T-cell (primary cell): ENCODE results near the gene ACTRT2. TPM values are rescaled to one million over a fixed set of nuclear protein-coding genes. Genes with fewer than 3 reads are reported as not detected.

Experiments used
- ATAC-seq, 4 experiments: fragments of 200-7000 bp in 3 of 4; fragments of 150-1000 bp in 1 of 4; cut with Tn5 transposase; replicated peaks in 1 of 4; 1 replicate in 3 of 4; 2 replicates in 1 of 4; pipeline ENCODE4 v1.10.0; 2021; ENCODE audit warnings: moderate library complexity in 3 of 4, mild to moderate bottlenecking in 2 of 4, moderate number of reproducible peaks in 1 of 4
- CTCF ChIA-PET, 2 donors: fragments of 300-600 bp; sonication (Branson Sonifier 250); formaldehyde crosslinking; loops; one replicate each; lab custom pipeline; 2022; ENCODE audit warnings: antibody characterized with exemption in 2 of 2; lab: Charles Lee
- POLR2A ChIA-PET, 2 donors: fragments of 300-600 bp; sonication (Branson Sonifier 250); formaldehyde crosslinking; loops; one replicate each; lab custom pipeline; 2022; ENCODE audit warnings: antibody characterized with exemption in 2 of 2; lab: Charles Lee
- DNase-seq, 35 experiments: peaks; one replicate each; pipeline versions ENCODE4 v3.0.0 to v3.0.0-alpha.2; 2013 to 2023
- H3K27ac ChIP-seq: one replicate; pipeline ENCODE4 v1.5.1; 2013; ENCODE audit warnings: low read length
- H3K27me3 ChIP-seq, 2 experiments: replicated peaks in 1 of 2; 1 replicate in 1 of 2; 2 replicates in 1 of 2; pipeline versions ENCODE4 v1.6.1 to v1.7.0; 2013; ENCODE audit warnings: low read length in 1 of 2, mixed read lengths in 1 of 2; ENCODE audit not compliant: control insufficient read depth in 2 of 2, insufficient read depth in 2 of 2; ENCODE audit errors: extremely low read depth in 1 of 2
- H3K36me3 ChIP-seq, 2 donors: 1 replicate in 1 of 2; 2 replicates in 1 of 2; pipeline versions ENCODE4 v1.6.1 to v1.7.0; 2013; ENCODE audit warnings: low read length in 1 of 2; ENCODE audit not compliant: control insufficient read depth in 2 of 2, insufficient read depth in 1 of 2; ENCODE audit errors: extremely low read depth in 1 of 2
- H3K4me1 ChIP-seq, 2 experiments: 1 replicate in 1 of 2; 2 replicates in 1 of 2; pipeline versions ENCODE4 v1.6.1 to v1.7.0; 2013; ENCODE audit warnings: low read length in 2 of 2, mixed read lengths in 1 of 2; ENCODE audit not compliant: insufficient read depth in 2 of 2, control insufficient read depth in 1 of 2; ENCODE audit errors: extremely low read depth in 1 of 2
- H3K4me3 ChIP-seq, 2 donors: 1 replicate in 1 of 2; 2 replicates in 1 of 2; pipeline versions ENCODE4 v1.5.1 to v1.7.0; 2013; ENCODE audit warnings: mild to moderate bottlenecking in 2 of 2, low read length in 1 of 2, moderate library complexity in 1 of 2; ENCODE audit not compliant: control insufficient read depth in 1 of 2; ENCODE audit errors: extremely low read depth in 1 of 2
- H3K9me3 ChIP-seq: 2 replicates; pipeline ENCODE4 v1.7.0; 2013
- H3K27ac Mint-ChIP-seq, 2 donors: one replicate each; pipeline ENCODE4 v1.8.0; 2020 to 2021; ENCODE audit warnings: mild to moderate bottlenecking in 2 of 2, mixed read lengths in 2 of 2
- H3K27me3 Mint-ChIP-seq, 2 donors: one replicate each; pipeline ENCODE4 v1.8.0; 2021 to 2022; ENCODE audit warnings: mixed read lengths in 2 of 2
- H3K36me3 Mint-ChIP-seq: one replicate; pipeline ENCODE4 v1.8.0; 2021; ENCODE audit warnings: mixed read lengths
- H3K4me1 Mint-ChIP-seq, 3 donors: one replicate each; pipeline ENCODE4 v1.8.0; 2020 to 2022; ENCODE audit warnings: mixed read lengths in 3 of 3, mild to moderate bottlenecking in 1 of 3
- H3K4me3 Mint-ChIP-seq, 3 donors: one replicate each; pipeline ENCODE4 v1.8.0; 2020 to 2022; ENCODE audit warnings: mild to moderate bottlenecking in 3 of 3, mixed read lengths in 3 of 3, moderate library complexity in 3 of 3
- H3K9me3 Mint-ChIP-seq, 3 donors: one replicate each; pipeline ENCODE4 v1.8.0; 2020 to 2022; ENCODE audit warnings: mixed read lengths in 3 of 3
- WGBS: methylation state at CpG from one replicate; pipeline ENCODE4 v1.1.5; 2013; ENCODE audit warnings: missing lambda C conversion rate; ENCODE audit not compliant: insufficient coverage; 5-methylcytosine and 5-hydroxymethylcytosine counted together
- total RNA-seq, 35 experiments: library from RNA in 6 of 35; stranded (reverse) in 6 of 35; fragments of 120-200 nt in 1 of 35; gene quantifications; one replicate each; pipeline versions ENCODE4 v1.2.1 to v1.2.4 and lab custom pipeline; 2013 to 2026

Gene ACTRT2
- total RNA-seq, 5 donors from 2014 or later (not counting 1 experiment from before 2014, with no cell fraction given) = not detected

DNA sequence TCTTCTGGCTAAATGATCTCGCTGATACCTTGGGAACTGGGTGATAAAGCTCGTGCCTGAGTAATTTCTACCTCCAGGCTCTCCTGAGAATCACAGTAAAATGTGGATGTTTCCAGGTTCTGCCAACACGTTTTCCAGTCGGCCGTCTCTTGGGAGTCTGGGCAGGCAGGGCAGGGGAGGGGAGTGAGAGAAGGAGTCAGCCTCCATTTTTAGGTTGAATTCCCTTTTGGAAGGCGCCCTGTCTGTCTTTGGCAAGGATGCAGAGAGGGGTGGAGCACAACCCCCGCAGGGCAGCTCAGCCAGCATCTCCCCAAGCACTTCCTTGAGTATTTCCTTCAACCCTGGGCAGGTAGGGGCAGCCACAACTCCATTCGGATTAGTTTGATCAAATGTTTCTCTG lies 15.5 kb upstream of the ACTRT2 start:
- 79% methylated on average over 5 of the region's 8 CpGs for WGBS

DNA sequence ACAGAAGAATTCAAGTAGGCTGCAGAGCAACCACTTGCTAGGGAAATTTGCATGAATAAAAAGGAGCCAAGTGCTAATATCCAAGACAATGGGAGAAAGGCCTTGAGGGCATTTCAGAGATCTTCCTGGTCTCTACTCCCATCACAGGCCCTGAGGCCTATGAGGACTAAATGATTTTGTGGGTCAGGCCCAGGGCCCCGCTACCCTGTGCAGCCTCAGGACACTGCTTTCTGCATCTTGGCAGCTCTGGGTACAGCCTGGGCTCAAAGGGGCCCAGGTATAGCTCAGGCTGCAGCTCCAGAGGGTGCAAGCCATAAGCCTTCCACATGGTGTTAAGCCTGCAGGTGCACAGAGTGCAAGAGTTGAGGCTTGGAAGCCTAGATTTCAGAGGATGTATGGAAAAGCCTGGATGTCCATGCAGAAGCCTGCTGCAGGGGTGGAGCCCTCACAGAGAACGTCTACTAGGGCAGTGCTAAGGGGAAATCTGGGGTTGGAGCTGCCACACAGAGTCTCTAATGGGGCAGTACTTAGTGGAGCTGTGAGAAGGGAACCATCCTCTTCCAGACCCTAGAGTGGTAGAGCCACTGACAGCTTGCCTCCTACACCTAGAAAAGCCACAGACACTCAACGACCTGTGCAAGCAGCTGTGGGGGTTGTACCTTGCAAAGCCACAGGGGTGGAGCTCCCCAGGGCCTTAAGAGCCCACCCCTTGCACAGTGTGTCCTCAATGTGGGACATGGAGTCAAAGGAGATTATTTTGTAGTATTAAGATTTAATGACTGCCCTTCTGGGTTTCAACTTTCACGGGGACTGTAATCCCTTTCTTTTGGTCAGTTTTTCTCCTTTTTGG lies 13.7 kb upstream of the ACTRT2 start:
- no peak overlapping the region for H3K27ac ChIP-seq
- Mint-ChIP-seq H3K4me1 (peaks cover 0 to 3% (median 2%) of the 10 kb centered on the region in 3 donors), H3K4me3 (no peak overlapping the region), H3K36me3 (no peaks in the 10 kb centered on the region), H3K9me3 (peaks cover 4 to 21% (median 17%) of the 10 kb centered on the region in 3 donors), H3K27me3 (peaks cover 8 to 21% of the 10 kb centered on the region in 2 donors), H3K27ac (no peak overlapping the region)
- POLR2A ChIA-PET = no interaction called here
- DNase-seq = no peak
- 80% methylated on average over 1 of the region's 4 CpGs for WGBS
- H3K9me3 ChIP-seq = no peaks in the 10 kb centered on the region
- no peaks in the 10 kb centered on the region for H3K36me3 ChIP-seq
- H3K4me1 ChIP-seq = peaks cover 0 to 3% of the 10 kb centered on the region in 2 experiments
- CTCF ChIA-PET = no interaction called here
- peak overlapping the region in 1 of 2 donors; percentile 6 for H3K4me3 ChIP-seq
- peaks cover 0 to 71% of the 10 kb centered on the region in 2 experiments for H3K27me3 ChIP-seq
- ATAC-seq = no peak

More for the DNA sequence above, 15.5 kb upstream of the ACTRT2 start:
- Histone ChIP-seq H3K4me3 (no peak overlapping the region), H3K36me3 (no peaks in the 10 kb centered on the region), H3K27ac (no peak overlapping the region), H3K9me3 (no peaks in the 10 kb centered on the region), H3K27me3 (peaks cover 0 to 68% of the 10 kb centered on the region in 2 experiments), H3K4me1 (no peaks in the 10 kb centered on the region)
- Mint-ChIP-seq H3K27ac (no peak overlapping the region), H3K27me3 (peaks cover 5 to 27% of the 10 kb centered on the region in 2 donors), H3K36me3 (no peaks in the 10 kb centered on the region), H3K4me1 (no peaks in the 10 kb centered on the region), H3K4me3 (no peak overlapping the region), H3K9me3 (peaks cover 4 to 21% (median 17%) of the 10 kb centered on the region in 3 donors)
- ATAC-seq (no peak), DNase-seq (no peak)
- ChIA-PET POLR2A (no interaction called here), CTCF (no interaction called here)

DNA sequence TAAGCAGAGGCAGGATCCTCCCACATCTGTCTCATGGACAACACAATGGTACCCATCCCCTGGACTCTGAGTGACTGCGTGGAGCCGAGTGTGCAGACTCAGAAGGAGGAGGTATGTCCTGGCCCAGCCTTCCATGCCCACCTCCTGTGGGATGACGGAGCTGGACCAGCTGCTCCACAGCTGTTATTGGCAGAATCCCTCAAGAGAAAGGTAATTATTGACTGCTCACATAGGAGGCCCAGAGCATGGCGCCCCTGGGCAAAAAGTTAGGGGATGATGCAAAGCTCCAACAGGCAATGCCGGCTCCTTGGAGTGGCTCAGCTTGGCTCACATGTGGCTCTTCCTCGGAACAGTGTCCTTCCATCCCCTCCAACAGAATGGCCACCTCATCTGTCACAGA lies 12.2 kb upstream of the ACTRT2 start:
- no peaks in the 10 kb centered on the region for H3K36me3 ChIP-seq
- Mint-ChIP-seq H3K27me3 (peaks cover 16 to 28% of the 10 kb centered on the region in 2 donors), H3K27ac (no peak overlapping the region), H3K4me1 (peaks cover 2 to 6% (median 6%) of the 10 kb centered on the region in 3 donors), H3K4me3 (no peak overlapping the region), H3K9me3 (peaks cover 4 to 21% (median 17%) of the 10 kb centered on the region in 3 donors), H3K36me3 (no peaks in the 10 kb centered on the region)
- peak in 1 of 35 experiments; percentile 1 for DNase-seq
- no peaks in the 10 kb centered on the region for H3K9me3 ChIP-seq
- 76% methylated on average over 2 of the region's 6 CpGs for WGBS
- no peak for ATAC-seq
- CTCF ChIA-PET = no interaction called here
- H3K27ac ChIP-seq = no peak overlapping the region
- H3K4me1 ChIP-seq = peaks cover 0 to 7% of the 10 kb centered on the region in 2 experiments
- POLR2A ChIA-PET = no interaction called here
- peaks cover 0 to 68% of the 10 kb centered on the region in 2 experiments for H3K27me3 ChIP-seq
- no peak overlapping the region for H3K4me3 ChIP-seq

DNA sequence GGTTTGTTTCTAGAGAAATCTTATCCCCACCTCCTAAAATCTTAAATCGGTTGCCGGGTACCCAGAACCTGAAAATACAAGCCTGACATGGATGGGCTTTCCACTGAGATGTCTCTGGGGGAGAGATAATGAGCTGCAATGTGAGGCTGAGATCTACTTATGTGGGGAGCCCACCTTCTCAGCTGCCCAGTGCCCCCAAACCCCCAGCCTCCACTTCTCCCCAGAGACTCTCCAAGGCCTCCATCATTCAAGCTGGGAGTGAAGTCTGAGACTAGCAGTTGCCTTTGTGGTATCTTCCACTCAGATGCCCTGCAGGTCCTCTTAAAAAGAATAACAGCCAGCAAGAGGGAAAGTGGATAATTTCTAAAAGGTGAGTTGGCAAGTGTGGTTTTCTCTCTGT lies 11.7 kb upstream of the ACTRT2 start:
- CTCF ChIA-PET = no interaction called here
- POLR2A ChIA-PET = no interaction called here
- Mint-ChIP-seq H3K27ac (no peak overlapping the region), H3K9me3 (peaks cover 4 to 21% (median 17%) of the 10 kb centered on the region in 3 donors), H3K4me3 (no peak overlapping the region), H3K27me3 (peaks cover 18 to 30% of the 10 kb centered on the region in 2 donors), H3K4me1 (peaks cover 2 to 6% (median 6%) of the 10 kb centered on the region in 3 donors), H3K36me3 (no peaks in the 10 kb centered on the region)
- H3K4me3 ChIP-seq = no peak overlapping the region
- peaks cover 0 to 63% of the 10 kb centered on the region in 2 experiments for H3K27me3 ChIP-seq
- H3K4me1 ChIP-seq = peaks cover 0 to 7% of the 10 kb centered on the region in 2 experiments
- H3K9me3 ChIP-seq = no peaks in the 10 kb centered on the region
- H3K36me3 ChIP-seq = no peaks in the 10 kb centered on the region
- H3K27ac ChIP-seq = no peak overlapping the region
- ATAC-seq = no peak
- WGBS = no CpG with 5 or more reads among the region's 2 CpGs
- DNase-seq = no peak

DNA sequence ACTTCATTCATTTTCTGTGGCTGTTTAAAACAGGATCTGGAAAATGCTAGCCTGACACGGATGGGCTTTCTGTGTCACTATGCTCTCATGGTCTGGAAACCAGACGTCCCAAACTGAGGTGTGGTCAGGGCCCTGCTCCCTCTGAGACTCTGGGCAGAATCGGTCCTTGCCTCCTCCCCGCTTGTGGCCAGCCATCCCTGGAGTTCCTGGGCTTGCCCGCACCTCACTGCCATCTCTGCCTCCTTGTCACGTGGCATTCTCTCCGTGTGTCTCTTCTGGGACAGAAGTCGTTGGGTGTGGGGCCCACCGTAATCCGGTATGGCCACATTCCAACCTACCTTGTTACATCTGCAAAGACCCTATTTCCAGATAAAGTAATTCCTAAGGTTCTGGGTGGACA lies 10.1 kb upstream of the ACTRT2 start:
- Histone ChIP-seq H3K4me1 (peaks cover 0 to 7% of the 10 kb centered on the region in 2 experiments), H3K27ac (no peak overlapping the region), H3K4me3 (no peak overlapping the region), H3K9me3 (no peaks in the 10 kb centered on the region), H3K27me3 (peaks cover 0 to 62% of the 10 kb centered on the region in 2 experiments), H3K36me3 (no peaks in the 10 kb centered on the region)
- ATAC-seq = no peak
- POLR2A ChIA-PET = no interaction called here
- Mint-ChIP-seq H3K9me3 (peaks cover 4 to 21% (median 17%) of the 10 kb centered on the region in 3 donors), H3K27me3 (peaks cover 17 to 30% of the 10 kb centered on the region in 2 donors), H3K4me1 (peaks cover 2 to 6% (median 6%) of the 10 kb centered on the region in 3 donors), H3K36me3 (no peaks in the 10 kb centered on the region), H3K27ac (no peak overlapping the region), H3K4me3 (no peak overlapping the region)
- CTCF ChIA-PET = no interaction called here
- WGBS = 76% methylated on average over 10 of the region's 10 CpGs
- DNase-seq = peak in 1 of 35 experiments; percentile 0

DNA sequence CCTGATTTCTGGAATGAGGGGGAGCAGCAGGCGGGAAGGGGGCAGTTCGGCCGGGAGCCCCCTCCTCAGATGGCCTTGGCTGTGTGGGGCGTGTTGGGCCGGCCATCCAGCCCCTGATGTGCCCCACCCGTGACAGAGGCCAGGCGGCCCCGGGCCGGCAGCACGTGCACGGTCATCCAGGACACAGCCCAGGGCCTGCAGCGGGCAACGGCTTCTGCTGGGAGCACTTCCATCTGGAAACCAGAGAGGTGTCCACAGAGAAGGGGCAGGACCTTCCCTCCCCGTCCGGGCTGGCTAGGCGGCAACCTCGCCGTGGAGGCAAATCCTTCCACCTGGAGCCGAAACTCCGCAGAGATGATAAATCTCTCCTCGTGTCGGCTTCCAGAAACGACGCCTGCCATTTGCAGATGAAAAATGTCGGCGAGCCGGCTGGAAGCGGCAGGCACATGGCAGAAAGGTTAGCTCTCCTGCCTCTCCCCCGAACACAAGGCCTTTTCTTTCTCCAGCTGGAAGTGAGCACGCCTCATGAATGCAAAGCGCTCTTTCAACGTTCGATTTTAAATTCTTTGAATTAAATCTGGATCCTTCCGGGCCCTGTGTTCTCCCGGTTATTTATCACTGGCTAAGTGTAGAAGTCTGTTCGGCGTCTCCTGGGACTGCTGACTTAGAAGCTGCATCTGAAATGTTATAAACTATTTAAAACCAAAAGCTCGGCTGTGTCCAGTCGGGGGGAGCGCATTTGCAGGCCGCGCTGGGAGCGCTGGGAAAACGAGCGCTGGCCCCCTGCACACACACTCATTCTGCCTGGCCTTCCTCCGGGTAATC lies 9.4 kb upstream of the ACTRT2 start:
- no peak overlapping the region for H3K4me3 ChIP-seq
- peaks cover 2 to 6% (median 6%) of the 10 kb centered on the region in 3 donors for H3K4me1 Mint-ChIP-seq
- H3K9me3 Mint-ChIP-seq = peaks cover 0 to 16% (median 12%) of the 10 kb centered on the region in 3 donors
- CTCF ChIA-PET = no interaction called here
- ATAC-seq (no peak), DNase-seq (peak in 1 of 35 experiments; percentile 2)
- no peak overlapping the region for H3K27ac ChIP-seq
- peaks cover 0 to 63% of the 10 kb centered on the region in 2 experiments for H3K27me3 ChIP-seq
- no peaks in the 10 kb centered on the region for H3K36me3 Mint-ChIP-seq
- no peak overlapping the region for H3K4me3 Mint-ChIP-seq
- peaks cover 0 to 7% of the 10 kb centered on the region in 2 experiments for H3K4me1 ChIP-seq
- H3K27me3 Mint-ChIP-seq = peaks cover 14 to 28% of the 10 kb centered on the region in 2 donors
- no peaks in the 10 kb centered on the region for H3K36me3 ChIP-seq
- 82% methylated on average over 39 of the region's 46 CpGs for WGBS
- POLR2A ChIA-PET = no interaction called here
- H3K27ac Mint-ChIP-seq = no peak overlapping the region
- no peaks in the 10 kb centered on the region for H3K9me3 ChIP-seq
